GM21528 (cell line): Measurements from ENCODE around the gene CD226.
"Not testable (repeated sequence)": the region's sequence is repeated elsewhere in the genome, so short reads cannot be mapped to it uniquely, and the experiment has no call there.

Experiments used
- ATAC-seq: cut with Tn5 transposase; IDR thresholded peaks from one replicate; pipeline ENCODE4 v1.9.1; 2021; ENCODE audit warnings: mild to moderate bottlenecking, moderate library complexity; ENCODE audit not compliant: unreplicated experiment, low FRiP score

Gene CD226

GRCh38 chr18:69947361-69948133 lies at the start of gene CD226:
Gene CD226 (minus strand): TSS chr18:69947873. CDS start chr18:69947406, 467 bp downstream.
- peak; percentile 46 for ATAC-seq

GRCh38 chr18:69996951-69997798 lies 49.5 kb upstream of the CD226 start:
- ATAC-seq: no peak

GRCh38 chr18:69996417-69996816 lies 48.7 kb upstream of the CD226 start:
- ATAC-seq: no peak

- ATAC-seq: no peak
Observed at GRCh38 chr18:69995774-69996173, 48.1 kb upstream of the CD226 start.

GRCh38 chr18:69992776-69993175 lies 45.1 kb upstream of the CD226 start:
- no peak for ATAC-seq

GRCh38 chr18:69987870-69988269 lies 40.2 kb upstream of the CD226 start:
- no peak for ATAC-seq

- no peak for ATAC-seq
Observed at GRCh38 chr18:69985239-69985638, 37.6 kb upstream of the CD226 start.

- no peak for ATAC-seq
Observed at GRCh38 chr18:69982417-69982816, 34.7 kb upstream of the CD226 start.

- ATAC-seq: peak; percentile 41
Observed at GRCh38 chr18:69981948-69982347, 34.3 kb upstream of the CD226 start.

GRCh38 chr18:69980982-69981804 lies 33.5 kb upstream of the CD226 start:
- ATAC-seq: no peak

- no peak for ATAC-seq
Observed at GRCh38 chr18:69980509-69980908, 32.8 kb upstream of the CD226 start.

GRCh38 chr18:69978732-69979715 lies 31.4 kb upstream of the CD226 start:
- peak; percentile 74 for ATAC-seq

- ATAC-seq: not testable (repeated sequence)
Observed at GRCh38 chr18:69975294-69975693, 27.6 kb upstream of the CD226 start.

GRCh38 chr18:69974365-69974764 lies 26.7 kb upstream of the CD226 start:
- ATAC-seq: no peak

GRCh38 chr18:69969491-69969890 lies 21.8 kb upstream of the CD226 start:
- ATAC-seq: no peak

- ATAC-seq: no peak
Observed at GRCh38 chr18:69968039-69968438, 20.4 kb upstream of the CD226 start.

- ATAC-seq: no peak
Observed at GRCh38 chr18:69963196-69963595, 15.5 kb upstream of the CD226 start.

GRCh38 chr18:69961718-69962117 lies 14.0 kb upstream of the CD226 start:
- no peak for ATAC-seq

GRCh38 chr18:69958422-69958821 lies 10.7 kb upstream of the CD226 start:
- peak; percentile 30 for ATAC-seq

- no peak for ATAC-seq
Observed at GRCh38 chr18:69957747-69958146, 10.1 kb upstream of the CD226 start.
